HUES64 (cell line): ENCODE results near the gene NDUFA13.

Experiments used
- H3K27ac ChIP-seq: 2 replicates; pipeline ENCODE4 v1.7.0; 2013; ENCODE audit warnings: low read depth, low read length, inconsistent platforms
- H3K27me3 ChIP-seq: 2 replicates; pipeline ENCODE4 v1.6.1; 2013; ENCODE audit warnings: mild to moderate bottlenecking, low read length; ENCODE audit not compliant: insufficient read depth
- H3K36me3 ChIP-seq: 2 replicates; pipeline ENCODE4 v1.6.1; 2013; ENCODE audit warnings: mild to moderate bottlenecking, low read length; ENCODE audit not compliant: insufficient read depth
- H3K4me1 ChIP-seq: 2 replicates; pipeline ENCODE4 v1.6.1; 2013; ENCODE audit warnings: mild to moderate bottlenecking, low read length, moderate library complexity; ENCODE audit not compliant: insufficient read depth
- H3K4me3 ChIP-seq: 2 replicates; pipeline ENCODE4 v1.5.1; 2013; ENCODE audit warnings: mild to moderate bottlenecking, low read length, moderate library complexity
- H3K9ac ChIP-seq: 2 replicates; pipeline ENCODE4 v1.6.1; 2013; ENCODE audit warnings: mild to moderate bottlenecking, low read depth, low read length
- H3K9me3 ChIP-seq: 2 replicates; pipeline ENCODE4 v1.6.1; 2013; ENCODE audit warnings: low read depth, low read length; ENCODE audit not compliant: insufficient read depth
- WGBS: fragments of 150-250, 120-280 bp; methylation state at CpG from one replicate; pipeline ENCODE4 v1.1.7; 2013; ENCODE audit warnings: missing lambda C conversion rate; 5-methylcytosine and 5-hydroxymethylcytosine counted together

The NDUFA13 gene

GRCh38 chr19:19517235-19517619 is 1.2 kb downstream of the NDUFA13 start:
- 0 out of 2 replicates have a peak, but pooled peaks cover 3% of the 10 kb centered on the region for H3K9me3 ChIP-seq
- 98% methylated on average over 10 of the region's 10 CpGs for WGBS
- peak overlapping the region; percentile 82; the same call in 1 of the 2 replicates for H3K4me3 ChIP-seq
- no peak overlapping the region for H3K9ac ChIP-seq
- H3K4me1 ChIP-seq: no peaks in the 10 kb centered on the region
- H3K27ac ChIP-seq: no peak overlapping the region
- H3K27me3 ChIP-seq: no peaks in the 10 kb centered on the region
- peaks cover 28% of the 10 kb centered on the region for H3K36me3 ChIP-seq

- no peak overlapping the region for H3K27ac ChIP-seq
- peaks cover 41% of the 10 kb centered on the region for H3K36me3 ChIP-seq
- H3K4me3 ChIP-seq: no peak overlapping the region
- H3K4me1 ChIP-seq: no peaks in the 10 kb centered on the region
- no peak overlapping the region for H3K9ac ChIP-seq
- WGBS: 95% methylated on average over 5 of the region's 6 CpGs
- no peaks in the 10 kb centered on the region for H3K27me3 ChIP-seq
- H3K9me3 ChIP-seq: 0 out of 2 replicates have a peak, but pooled peaks cover 3% of the 10 kb centered on the region
Measured at GRCh38 chr19:19520989-19521388, 5.0 kb downstream of the NDUFA13 start.

GRCh38 chr19:19523177-19523576 is 7.2 kb downstream of the NDUFA13 start:
- peaks cover 54% of the 10 kb centered on the region for H3K36me3 ChIP-seq

GRCh38 chr19:19524053-19524452 is 8.0 kb downstream of the NDUFA13 start:
- Histone ChIP-seq H3K9me3 (0 out of 2 replicates have a peak, but pooled peaks cover 3% of the 10 kb centered on the region), H3K36me3 (peaks cover 56% of the 10 kb centered on the region), H3K27me3 (no peaks in the 10 kb centered on the region), H3K4me1 (no peaks in the 10 kb centered on the region), H3K4me3 (no peak overlapping the region), H3K9ac (no peak overlapping the region), H3K27ac (no peak overlapping the region)
- WGBS: 97% methylated on average over 7 of the region's 7 CpGs

More at GRCh38 chr19:19523177-19523576, 7.2 kb downstream of the NDUFA13 start:
- H3K4me1 ChIP-seq: no peaks in the 10 kb centered on the region
- H3K27ac ChIP-seq: no peak overlapping the region
- WGBS: 96% methylated on average over 3 of the region's 3 CpGs
- no peaks in the 10 kb centered on the region for H3K27me3 ChIP-seq
- no peak overlapping the region for H3K4me3 ChIP-seq
- H3K9ac ChIP-seq: no peak overlapping the region
- 0 out of 2 replicates have a peak, but pooled peaks cover 3% of the 10 kb centered on the region for H3K9me3 ChIP-seq

GRCh38 chr19:19525611-19526380 is 9.8 kb downstream of the NDUFA13 start:
- WGBS: 93% methylated on average over 23 of the region's 23 CpGs
- Histone ChIP-seq H3K9ac (no peak overlapping the region), H3K36me3 (peaks cover 42% of the 10 kb centered on the region), H3K27me3 (no peaks in the 10 kb centered on the region), H3K9me3 (0 out of 2 replicates have a peak, but pooled peaks cover 3% of the 10 kb centered on the region), H3K27ac (peak overlapping the region; percentile 23; the same call in 1 of the 2 replicates), H3K4me3 (no peak overlapping the region), H3K4me1 (no peaks in the 10 kb centered on the region)

- Histone ChIP-seq H3K36me3 (peaks cover 40% of the 10 kb centered on the region), H3K9me3 (no peaks in the 10 kb centered on the region), H3K4me1 (no peaks in the 10 kb centered on the region), H3K27ac (no peak overlapping the region), H3K9ac (no peak overlapping the region), H3K4me3 (no peak overlapping the region), H3K27me3 (no peaks in the 10 kb centered on the region)
- 93% methylated on average over 26 of the region's 28 CpGs for WGBS
Measured at GRCh38 chr19:19526581-19527370, 10.8 kb downstream of the NDUFA13 start.

- Histone ChIP-seq H3K9ac (no peak overlapping the region), H3K4me3 (no peak overlapping the region), H3K27me3 (no peaks in the 10 kb centered on the region), H3K4me1 (no peaks in the 10 kb centered on the region), H3K27ac (no peak overlapping the region), H3K9me3 (no peaks in the 10 kb centered on the region), H3K36me3 (peaks cover 40% of the 10 kb centered on the region)
- 94% methylated on average over 9 of the region's 9 CpGs for WGBS
Measured at GRCh38 chr19:19527371-19527656, 11.3 kb downstream of the NDUFA13 start.

- no peak overlapping the region for H3K4me3 ChIP-seq
- H3K27ac ChIP-seq: no peak overlapping the region
- no peaks in the 10 kb centered on the region for H3K27me3 ChIP-seq
- no peaks in the 10 kb centered on the region for H3K4me1 ChIP-seq
- no peaks in the 10 kb centered on the region for H3K9me3 ChIP-seq
- 95% methylated on average over 27 of the region's 27 CpGs for WGBS
- H3K36me3 ChIP-seq: peaks cover 38% of the 10 kb centered on the region
- no peak overlapping the region for H3K9ac ChIP-seq
Measured at GRCh38 chr19:19527674-19528625, 11.9 kb downstream of the NDUFA13 start.

GRCh38 chr19:19528721-19529490 is 12.9 kb downstream of the NDUFA13 start, which contains the start of gene YJEFN3:
Gene YJEFN3, plus strand, starts transcription at chr19:19528911. Its CDS starts 22 bp downstream, at chr19:19528933.
- no peak within 1 kb of the TSS for H3K27ac ChIP-seq

GRCh38 chr19:19529783-19530422 is 13.9 kb downstream of the NDUFA13 start:
- Histone ChIP-seq H3K27ac (peak overlapping the region; percentile 8; the same call in 1 of the 2 replicates), H3K27me3 (peaks cover 5% of the 10 kb centered on the region; the same call in 1 of the 2 replicates), H3K4me1 (no peaks in the 10 kb centered on the region), H3K36me3 (peaks cover 29% of the 10 kb centered on the region), H3K4me3 (no peak overlapping the region), H3K9ac (no peak overlapping the region), H3K9me3 (no peaks in the 10 kb centered on the region)
- 90% methylated on average over 11 of the region's 11 CpGs for WGBS

More at GRCh38 chr19:19528721-19529490, 12.9 kb downstream of the NDUFA13 start, which contains the start of gene YJEFN3:
- Histone ChIP-seq H3K36me3 (peaks cover 33% of the 10 kb centered on the region), H3K9ac (no peak within 1 kb of the TSS), H3K27me3 (no peaks in the 10 kb centered on the region), H3K9me3 (no peaks in the 10 kb centered on the region), H3K4me1 (no peaks in the 10 kb centered on the region), H3K4me3 (no peak within 1 kb of the TSS)
- WGBS: 91% methylated on average over 50 of the region's 50 CpGs
